ENCODE results near the gene TCP1. TPM values are rescaled to one million over a fixed set of nuclear protein-coding genes. Genes with fewer than 3 reads are reported as not detected.

TCP1 gene
- total RNA-seq, 1 experiment from 2014 or later, result 412 TPM

DNA sequence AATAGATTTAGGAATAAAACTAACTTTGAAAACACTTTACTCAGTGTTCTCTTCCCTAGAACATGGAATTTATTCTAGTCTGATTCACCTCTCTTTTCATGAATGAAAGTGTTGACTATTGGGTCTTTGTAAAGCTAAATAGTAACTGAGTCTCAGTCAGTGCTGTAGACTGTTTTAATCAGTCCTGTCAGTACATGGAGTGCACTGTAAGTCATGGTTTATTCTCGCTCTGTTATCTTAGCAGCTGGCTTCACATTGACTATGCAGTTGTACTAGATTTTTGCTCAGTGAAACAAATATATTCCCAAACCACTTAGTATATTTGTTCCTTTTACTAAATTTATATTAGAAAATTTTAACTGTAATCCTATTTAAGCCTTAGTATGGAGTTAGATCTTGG lies 42.6 kb downstream of the TCP1 start:
- no peak overlapping the region for H2BK20ac ChIP-seq (ENCODE audit: low read depth, low read length, poor library complexity, severe bottlenecking)
- H2AK5ac ChIP-seq (ENCODE audit: insufficient read length, low read length), result no peak overlapping the region
- H2AFZ ChIP-seq (ENCODE audit: low read length), result no peak overlapping the region
- H4K20me1 ChIP-seq (ENCODE audit: control insufficient read depth, insufficient read depth, insufficient read length), result no peaks in the 10 kb centered on the region
- H3K9ac ChIP-seq (ENCODE audit: extremely low read depth, insufficient read length, low read length), result no peak overlapping the region
- Mint-ChIP-seq H3K27me3 (ENCODE audit: low read depth) (no peaks in the 10 kb centered on the region), H3K36me3 (ENCODE audit: insufficient read depth in 1 of 3, low read depth in 3 of 3) (peaks cover 57 to 94% (median 92%) of the 10 kb centered on the region in 3 experiments; a peak in 6 of 7 replicates), H3K9me3 (no peaks in the 10 kb centered on the region), H3K4me1 (no peaks in the 10 kb centered on the region), H3K27ac (no peak overlapping the region), H3K4me3 (no peak overlapping the region)
- no peaks in the 10 kb centered on the region for H3K27me3 ChIP-seq (ENCODE audit: insufficient read depth, low read length)
- no peak overlapping the region for H3K4me2 ChIP-seq (ENCODE audit: insufficient read depth, insufficient read length, low read length)
- TF ChIP-seq, protein P1, sequence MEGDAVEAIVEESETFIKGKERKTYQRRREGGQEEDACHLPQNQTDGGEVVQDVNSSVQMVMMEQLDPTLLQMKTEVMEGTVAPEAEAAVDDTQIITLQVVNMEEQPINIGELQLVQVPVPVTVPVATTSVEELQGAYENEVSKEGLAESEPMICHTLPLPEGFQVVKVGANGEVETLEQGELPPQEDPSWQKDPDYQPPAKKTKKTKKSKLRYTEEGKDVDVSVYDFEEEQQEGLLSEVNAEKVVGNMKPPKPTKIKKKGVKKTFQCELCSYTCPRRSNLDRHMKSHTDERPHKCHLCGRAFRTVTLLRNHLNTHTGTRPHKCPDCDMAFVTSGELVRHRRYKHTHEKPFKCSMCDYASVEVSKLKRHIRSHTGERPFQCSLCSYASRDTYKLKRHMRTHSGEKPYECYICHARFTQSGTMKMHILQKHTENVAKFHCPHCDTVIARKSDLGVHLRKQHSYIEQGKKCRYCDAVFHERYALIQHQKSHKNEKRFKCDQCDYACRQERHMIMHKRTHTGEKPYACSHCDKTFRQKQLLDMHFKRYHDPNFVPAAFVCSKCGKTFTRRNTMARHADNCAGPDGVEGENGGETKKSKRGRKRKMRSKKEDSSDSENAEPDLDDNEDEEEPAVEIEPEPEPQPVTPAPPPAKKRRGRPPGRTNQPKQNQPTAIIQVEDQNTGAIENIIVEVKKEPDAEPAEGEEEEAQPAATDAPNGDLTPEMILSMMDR (conservative IDR thresholded peaks at IDR 0.05), result no peak
- peaks cover 3% of the 10 kb centered on the region for H3K79me1 ChIP-seq (ENCODE audit: insufficient read depth, low read depth, low read length, poor library complexity, severe bottlenecking)
- no peak overlapping the region for H3K4ac ChIP-seq (ENCODE audit: low read depth, low read length)
- no peak overlapping the region for H2BK12ac ChIP-seq (ENCODE audit: insufficient read length, low read depth, low read length)
- WGBS (ENCODE audit: extremely low coverage, insufficient read length, low lambda C conversion rate), result no CpG with 5 or more reads among the region's 1 CpG
- H2BK120ac ChIP-seq (ENCODE audit: low read depth, low read length, poor library complexity, severe bottlenecking), result no peak overlapping the region
- H3K18ac ChIP-seq (ENCODE audit: insufficient read length, low read depth, low read length), result no peak overlapping the region
- no peak overlapping the region for H2BK5ac ChIP-seq (ENCODE audit: insufficient read length, low read length)
- no peak overlapping the region for H4K8ac ChIP-seq (replicated peaks; ENCODE audit: insufficient read length, low read depth, low read length)
- H3K4me1 ChIP-seq (ENCODE audit: insufficient read depth, low read length), result no peaks in the 10 kb centered on the region
- no peak for DNase-seq
- H3K56ac ChIP-seq (ENCODE audit: insufficient read length, low read depth, low read length), result no peak overlapping the region
- no peak overlapping the region for H3K27ac ChIP-seq (ENCODE audit: insufficient read length, low read depth, low read length)
- no peaks in the 10 kb centered on the region; the same call in 1 of the 2 replicates for H3K79me2 ChIP-seq (ENCODE audit: insufficient read depth, low read length)
- H3K9me3 ChIP-seq (ENCODE audit: control insufficient read depth, low read depth, low read length), result no peaks in the 10 kb centered on the region
- no peak overlapping the region for H3T11ph ChIP-seq (ENCODE audit: low read length)
- no peak overlapping the region for H3K23ac ChIP-seq (ENCODE audit: insufficient read length, low read depth, low read length)
- H3K23me2 ChIP-seq (ENCODE audit: insufficient read length, low read depth, low read length, poor library complexity, severe bottlenecking), result no peaks in the 10 kb centered on the region
- no peak overlapping the region for H3K14ac ChIP-seq (ENCODE audit: insufficient read depth, low read length)
- H4K5ac ChIP-seq (ENCODE audit: insufficient read length, low read depth, low read length), result no peak overlapping the region
- no peak overlapping the region for H4K91ac ChIP-seq (ENCODE audit: insufficient read length, low read depth, low read length)
- H2BK15ac ChIP-seq (ENCODE audit: low read depth, low read length), result no peak overlapping the region

Data from H9 (cell line).